HUES48 (cell line): Measurements from ENCODE around the gene NOP56.

ENCODE experiments used
- H3K27ac ChIP-seq: one replicate; pipeline ENCODE4 v1.7.0; 2013; ENCODE audit warnings: low read depth, low read length, inconsistent platforms
- H3K27me3 ChIP-seq: 2 replicates; pipeline ENCODE4 v1.6.1; 2013; ENCODE audit warnings: mild to moderate bottlenecking, low read length; ENCODE audit not compliant: control insufficient read depth, insufficient read depth
- H3K36me3 ChIP-seq: 2 replicates; pipeline ENCODE4 v1.6.1; 2013; ENCODE audit warnings: low read length; ENCODE audit not compliant: control insufficient read depth, insufficient read depth
- H3K4me1 ChIP-seq: 2 replicates; pipeline ENCODE4 v1.6.1; 2013; ENCODE audit warnings: mild to moderate bottlenecking, low read length; ENCODE audit not compliant: control insufficient read depth, insufficient read depth
- H3K4me3 ChIP-seq: 2 replicates; pipeline ENCODE4 v1.5.1; 2013; ENCODE audit warnings: mild to moderate bottlenecking, low read depth, low read length
- H3K9ac ChIP-seq: 2 replicates; pipeline ENCODE4 v1.6.1; 2013; ENCODE audit warnings: mild to moderate bottlenecking, low read depth, low read length, moderate library complexity
- H3K9me3 ChIP-seq: 2 replicates; pipeline ENCODE4 v1.6.1; 2013; ENCODE audit warnings: low read length; ENCODE audit not compliant: control insufficient read depth, insufficient read depth

NOP56 gene

GRCh38 chr20:2618815-2619214 lies 33.6 kb upstream of the NOP56 start:
- no peaks in the 10 kb centered on the region for H3K36me3 ChIP-seq
- H3K9me3 ChIP-seq: no peaks in the 10 kb centered on the region
- no peaks in the 10 kb centered on the region for H3K4me1 ChIP-seq
- H3K9ac ChIP-seq: no peak overlapping the region
- H3K27ac ChIP-seq: no peak overlapping the region
- no peaks in the 10 kb centered on the region for H3K27me3 ChIP-seq
- no peak overlapping the region for H3K4me3 ChIP-seq

- Histone ChIP-seq H3K4me1 (no peaks in the 10 kb centered on the region), H3K27ac (no peak overlapping the region), H3K36me3 (no peaks in the 10 kb centered on the region), H3K9ac (no peak overlapping the region), H3K4me3 (no peak overlapping the region), H3K9me3 (no peaks in the 10 kb centered on the region), H3K27me3 (no peaks in the 10 kb centered on the region)
These were observed 33.1 kb upstream of the NOP56 start for GRCh38 chr20:2619337-2619736.

GRCh38 chr20:2619961-2620595 lies 32.4 kb upstream of the NOP56 start:
- no peaks in the 10 kb centered on the region for H3K9me3 ChIP-seq
- H3K4me1 ChIP-seq: no peaks in the 10 kb centered on the region
- no peaks in the 10 kb centered on the region for H3K27me3 ChIP-seq
- no peak overlapping the region for H3K4me3 ChIP-seq
- no peaks in the 10 kb centered on the region for H3K36me3 ChIP-seq
- no peak overlapping the region for H3K27ac ChIP-seq
- H3K9ac ChIP-seq: no peak overlapping the region

- Histone ChIP-seq H3K9ac (no peak overlapping the region), H3K4me1 (no peaks in the 10 kb centered on the region), H3K9me3 (no peaks in the 10 kb centered on the region), H3K4me3 (no peak overlapping the region), H3K27ac (no peak overlapping the region), H3K36me3 (no peaks in the 10 kb centered on the region), H3K27me3 (no peaks in the 10 kb centered on the region)
These were observed 28.2 kb upstream of the NOP56 start for GRCh38 chr20:2624190-2624589.

GRCh38 chr20:2625062-2625461 lies 27.4 kb upstream of the NOP56 start:
- H3K27me3 ChIP-seq: no peaks in the 10 kb centered on the region
- no peaks in the 10 kb centered on the region for H3K36me3 ChIP-seq

GRCh38 chr20:2626853-2627541 lies 25.4 kb upstream of the NOP56 start:
- no peaks in the 10 kb centered on the region for H3K9me3 ChIP-seq
- H3K4me3 ChIP-seq: no peak overlapping the region
- no peaks in the 10 kb centered on the region for H3K4me1 ChIP-seq
- no peaks in the 10 kb centered on the region for H3K36me3 ChIP-seq
- H3K9ac ChIP-seq: no peak overlapping the region
- H3K27ac ChIP-seq: no peak overlapping the region
- H3K27me3 ChIP-seq: no peaks in the 10 kb centered on the region

More at GRCh38 chr20:2625062-2625461, 27.4 kb upstream of the NOP56 start:
- H3K27ac ChIP-seq: no peak overlapping the region
- H3K9me3 ChIP-seq: no peaks in the 10 kb centered on the region
- no peak overlapping the region for H3K9ac ChIP-seq
- H3K4me3 ChIP-seq: no peak overlapping the region
- no peaks in the 10 kb centered on the region for H3K4me1 ChIP-seq

- H3K27ac ChIP-seq: no peak overlapping the region
- no peaks in the 10 kb centered on the region for H3K9me3 ChIP-seq
- no peaks in the 10 kb centered on the region for H3K4me1 ChIP-seq
- H3K9ac ChIP-seq: no peak overlapping the region
- H3K4me3 ChIP-seq: no peak overlapping the region
- no peaks in the 10 kb centered on the region; the same call in 1 of the 2 replicates for H3K27me3 ChIP-seq
- no peaks in the 10 kb centered on the region for H3K36me3 ChIP-seq
These were observed 21.2 kb upstream of the NOP56 start for GRCh38 chr20:2631228-2631627.

GRCh38 chr20:2633381-2633780 lies 19.1 kb upstream of the NOP56 start:
- no peaks in the 10 kb centered on the region; the same call in 1 of the 2 replicates for H3K27me3 ChIP-seq
- no peak overlapping the region for H3K4me3 ChIP-seq

GRCh38 chr20:2637246-2637645 lies 15.2 kb upstream of the NOP56 start:
- Histone ChIP-seq H3K9me3 (no peaks in the 10 kb centered on the region), H3K9ac (no peak overlapping the region), H3K4me3 (no peak overlapping the region), H3K4me1 (no peaks in the 10 kb centered on the region), H3K27me3 (no peaks in the 10 kb centered on the region; the same call in 1 of the 2 replicates), H3K27ac (no peak overlapping the region), H3K36me3 (no peaks in the 10 kb centered on the region)

More at GRCh38 chr20:2633381-2633780, 19.1 kb upstream of the NOP56 start:
- Histone ChIP-seq H3K36me3 (no peaks in the 10 kb centered on the region), H3K9me3 (no peaks in the 10 kb centered on the region), H3K9ac (no peak overlapping the region), H3K27ac (no peak overlapping the region), H3K4me1 (no peaks in the 10 kb centered on the region)

- no peak overlapping the region for H3K27ac ChIP-seq
- H3K9me3 ChIP-seq: no peaks in the 10 kb centered on the region
- no peak overlapping the region for H3K9ac ChIP-seq
- no peaks in the 10 kb centered on the region for H3K36me3 ChIP-seq
- H3K27me3 ChIP-seq: no peaks in the 10 kb centered on the region; the same call in 1 of the 2 replicates
- no peak overlapping the region for H3K4me3 ChIP-seq
- H3K4me1 ChIP-seq: no peaks in the 10 kb centered on the region
These were observed 12.2 kb upstream of the NOP56 start for GRCh38 chr20:2640260-2640659.

- Histone ChIP-seq H3K9ac (no peak overlapping the region), H3K27me3 (no peaks in the 10 kb centered on the region; the same call in 1 of the 2 replicates), H3K27ac (no peak overlapping the region), H3K4me3 (no peak overlapping the region), H3K9me3 (no peaks in the 10 kb centered on the region), H3K4me1 (no peaks in the 10 kb centered on the region), H3K36me3 (no peaks in the 10 kb centered on the region)
These were observed 11.5 kb upstream of the NOP56 start for GRCh38 chr20:2640899-2641298.
